ENCODE data around the gene GAS6. TPM values are rescaled to one million over a fixed set of nuclear protein-coding genes. Genes with fewer than 3 reads are reported as not detected.

The GAS6 gene
- total RNA-seq, 1 donor from 2014 or later, result 165 TPM

DNA sequence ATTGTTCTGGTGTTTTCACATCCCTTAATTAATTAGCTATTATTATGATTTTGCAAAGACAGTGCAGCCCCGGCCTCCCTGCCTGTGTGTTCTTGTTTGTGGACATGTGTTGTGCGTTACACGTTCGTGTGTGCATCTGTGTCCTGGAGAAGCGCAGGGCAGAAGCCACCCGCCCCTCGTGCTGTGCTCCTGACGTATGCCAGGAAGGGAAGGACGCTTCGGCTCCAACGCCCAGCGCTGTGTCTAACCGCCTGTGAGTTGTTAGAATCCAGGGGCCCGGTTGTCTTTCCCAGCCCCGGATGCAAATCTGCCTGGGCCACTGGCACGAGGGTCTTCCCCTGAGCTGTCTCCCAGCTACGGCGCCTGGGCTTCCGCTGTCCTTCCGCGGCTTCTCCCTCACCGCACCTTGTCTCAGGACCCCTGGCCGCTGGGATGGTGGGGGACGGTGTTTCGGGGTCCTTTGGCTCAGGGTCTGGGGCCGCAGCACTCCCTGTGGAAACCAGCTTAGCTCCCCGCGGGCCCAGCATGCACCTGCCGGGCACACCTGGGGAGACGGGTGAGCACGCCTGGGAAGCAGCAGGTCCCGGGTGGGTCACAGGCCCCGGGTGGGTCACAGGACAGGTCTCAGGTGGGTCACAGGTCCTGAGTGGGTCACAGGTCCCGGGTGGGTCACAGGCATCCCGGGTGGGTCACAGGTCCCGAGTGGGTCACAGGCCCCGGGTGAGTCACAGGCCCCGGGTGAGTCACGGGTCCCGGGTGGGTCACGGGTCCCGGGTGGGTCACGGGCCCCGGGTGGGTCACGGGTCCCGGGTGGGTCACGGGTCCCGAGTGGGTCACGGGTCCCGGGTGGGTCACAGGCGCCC lies 51.5 kb downstream of the GAS6 start:
- no peak for DNase-seq (ENCODE audit: extremely low read depth, low read depth, low spot score)

DNA sequence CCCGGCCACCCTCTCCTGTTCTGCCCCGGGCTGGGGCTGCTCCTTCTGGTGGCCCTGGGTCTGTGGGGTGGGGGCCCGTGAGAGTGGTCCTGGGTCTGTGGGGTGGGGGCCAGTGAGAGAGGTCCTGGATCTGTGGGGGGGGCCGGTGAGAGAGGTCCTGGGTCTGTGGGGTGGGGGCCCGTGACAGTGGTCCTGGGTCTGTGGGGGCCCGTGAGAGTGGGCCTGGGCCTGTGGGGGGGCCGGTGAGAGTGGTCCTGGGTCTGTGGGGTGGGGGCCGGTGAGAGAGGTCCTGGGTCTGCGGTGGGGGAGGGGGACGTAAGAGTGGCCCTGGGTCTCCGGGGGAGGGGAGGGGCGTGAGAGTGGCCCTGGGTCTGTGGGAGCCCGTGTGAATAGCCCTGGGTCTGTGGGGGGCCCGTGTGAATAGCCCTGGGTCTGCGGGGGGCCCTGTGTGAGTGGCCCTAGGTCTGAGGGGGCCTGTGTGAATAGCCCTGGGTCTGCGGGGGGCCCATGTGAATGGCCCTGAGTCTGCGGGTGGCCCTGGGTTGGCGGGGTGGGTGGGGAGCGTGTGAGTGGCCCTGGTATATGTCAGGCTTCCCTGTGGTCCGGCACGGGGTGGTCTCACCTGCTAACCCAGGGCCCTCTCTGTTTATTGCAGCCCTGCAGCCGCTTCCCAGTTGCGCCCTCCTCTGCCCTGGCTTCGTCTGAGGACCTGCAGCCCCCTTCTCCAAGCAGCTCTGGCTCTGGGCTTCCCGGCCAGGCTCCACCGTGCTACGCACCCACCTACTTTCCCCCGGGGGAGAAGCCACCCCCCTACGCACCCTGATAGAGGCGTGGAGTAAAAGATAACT lies 52.6 kb downstream of the GAS6 start:
- DNase-seq (ENCODE audit: extremely low read depth, low read depth, low spot score), result no peak

- DNase-seq (ENCODE audit: extremely low read depth, low read depth, low spot score), result no peak
These were observed 53.2 kb downstream of the GAS6 start for GRCh38 chr13:113810640-113811039.

DNA sequence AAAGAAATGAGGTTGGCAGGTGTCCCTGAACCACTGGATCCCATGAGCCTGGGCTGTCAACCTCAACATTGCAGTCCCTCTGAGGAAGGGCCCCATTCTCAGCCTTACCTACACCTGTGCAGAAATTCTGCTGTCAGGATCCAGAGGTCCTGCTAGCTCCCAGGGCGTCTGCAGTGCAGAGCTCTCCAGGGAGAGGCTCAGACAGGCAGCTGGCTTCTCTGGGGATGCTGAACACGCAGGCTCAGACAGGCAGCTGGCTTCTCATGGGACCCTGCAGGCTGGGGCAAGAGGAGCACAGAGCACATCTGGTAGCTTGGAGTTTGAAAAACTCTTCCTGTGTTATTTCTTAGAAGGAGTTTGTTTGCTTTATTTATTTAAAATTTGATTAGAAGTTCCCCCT lies 53.9 kb downstream of the GAS6 start:
- DNase-seq (ENCODE audit: extremely low read depth, low read depth, low spot score), result no peak

DNA sequence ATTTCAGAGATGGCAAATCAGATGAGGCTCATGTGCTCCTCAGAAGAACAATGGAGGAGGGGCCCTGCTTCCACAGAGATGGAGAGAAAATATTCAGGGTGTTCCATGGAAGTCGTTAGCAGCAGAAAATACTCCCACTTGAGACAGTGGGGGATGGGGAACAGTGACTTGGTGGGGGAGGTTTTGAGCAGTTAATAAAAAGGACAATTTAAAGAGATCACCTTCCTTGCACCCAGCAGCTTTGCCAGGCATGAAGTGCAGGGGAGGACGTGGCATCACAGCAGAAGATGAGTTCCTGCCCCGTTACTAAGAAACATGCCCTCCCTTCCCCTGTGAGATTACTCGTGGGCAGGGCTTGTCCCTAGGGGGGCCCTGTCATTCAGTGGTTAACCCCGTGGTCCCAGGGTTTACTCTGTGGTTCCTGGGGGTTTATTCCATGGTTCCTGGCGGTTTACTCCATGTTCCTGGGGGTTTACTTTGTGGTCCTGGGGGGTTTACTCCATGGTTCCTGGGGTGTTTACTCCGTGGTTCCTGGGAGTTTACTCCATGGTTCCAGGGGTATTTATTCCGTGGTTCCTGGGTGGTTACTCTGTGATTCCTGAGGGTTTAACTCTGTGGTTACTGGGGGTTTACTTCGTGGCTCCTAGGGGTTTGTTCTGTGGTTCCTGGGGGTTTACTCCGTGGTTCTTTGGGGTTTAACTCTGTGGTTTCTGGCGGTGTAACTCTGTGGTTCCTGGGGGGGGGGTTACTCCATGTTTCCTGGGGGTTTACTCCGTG lies 55.6 kb downstream of the GAS6 start:
- DNase-seq (ENCODE audit: extremely low read depth, low read depth, low spot score), result no peak

- DNase-seq (ENCODE audit: extremely low read depth, low read depth, low spot score), result no peak
These were observed 57.4 kb downstream of the GAS6 start for GRCh38 chr13:113806526-113806925.

DNA sequence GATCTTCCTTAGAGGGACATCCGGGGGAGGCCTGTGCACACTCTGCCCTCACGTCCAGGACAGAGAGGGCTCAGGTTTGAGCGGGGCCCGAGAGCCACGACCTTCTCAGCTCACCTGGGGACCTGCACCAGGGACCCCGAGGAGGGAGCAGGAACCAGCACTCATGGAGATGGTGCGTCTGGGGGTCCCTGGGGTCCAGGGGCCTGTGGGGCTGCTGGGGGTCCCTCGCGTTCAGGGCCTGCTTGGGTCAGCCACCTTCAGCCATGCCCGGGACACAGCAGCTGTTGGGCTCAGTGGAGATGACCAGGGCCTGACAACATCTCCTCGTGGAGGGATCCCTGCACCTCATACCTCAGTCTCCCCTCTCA lies 57.8 kb downstream of the GAS6 start:
- no peak for DNase-seq (ENCODE audit: extremely low read depth, low read depth, low spot score)

DNA sequence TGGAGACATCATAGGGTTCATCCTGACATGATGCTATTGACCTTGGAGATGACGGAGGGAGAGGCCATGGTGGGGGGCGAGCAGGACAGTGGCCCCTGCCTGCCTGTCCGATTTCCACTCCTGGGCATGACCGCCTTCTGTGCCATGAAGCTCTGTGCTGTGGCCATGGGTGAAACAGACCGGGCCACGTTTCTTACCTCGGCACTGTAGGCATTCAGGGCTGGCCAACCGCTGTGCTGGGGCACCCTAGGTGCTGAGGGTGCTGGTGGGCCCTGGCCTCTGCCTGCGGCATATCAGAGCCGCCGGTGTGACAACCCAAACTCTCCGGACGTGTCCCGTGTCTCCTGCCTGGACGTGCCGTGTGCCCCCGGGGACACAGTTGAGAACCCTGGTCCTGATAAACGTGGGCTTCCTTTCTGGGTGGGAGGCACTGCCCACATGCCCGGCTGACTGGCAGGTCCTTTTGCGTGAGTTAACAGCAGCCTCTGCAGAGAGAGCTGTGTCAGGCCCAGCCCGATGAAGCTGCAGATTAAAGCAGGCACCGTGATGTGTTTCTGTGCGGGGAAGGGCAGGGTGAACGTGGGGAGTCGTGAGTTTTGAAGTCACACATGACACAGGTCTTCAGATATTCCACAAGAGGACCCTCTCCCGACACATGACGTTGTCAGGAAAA lies 58.3 kb downstream of the GAS6 start:
- DNase-seq (ENCODE audit: extremely low read depth, low read depth, low spot score), result no peak

DNA sequence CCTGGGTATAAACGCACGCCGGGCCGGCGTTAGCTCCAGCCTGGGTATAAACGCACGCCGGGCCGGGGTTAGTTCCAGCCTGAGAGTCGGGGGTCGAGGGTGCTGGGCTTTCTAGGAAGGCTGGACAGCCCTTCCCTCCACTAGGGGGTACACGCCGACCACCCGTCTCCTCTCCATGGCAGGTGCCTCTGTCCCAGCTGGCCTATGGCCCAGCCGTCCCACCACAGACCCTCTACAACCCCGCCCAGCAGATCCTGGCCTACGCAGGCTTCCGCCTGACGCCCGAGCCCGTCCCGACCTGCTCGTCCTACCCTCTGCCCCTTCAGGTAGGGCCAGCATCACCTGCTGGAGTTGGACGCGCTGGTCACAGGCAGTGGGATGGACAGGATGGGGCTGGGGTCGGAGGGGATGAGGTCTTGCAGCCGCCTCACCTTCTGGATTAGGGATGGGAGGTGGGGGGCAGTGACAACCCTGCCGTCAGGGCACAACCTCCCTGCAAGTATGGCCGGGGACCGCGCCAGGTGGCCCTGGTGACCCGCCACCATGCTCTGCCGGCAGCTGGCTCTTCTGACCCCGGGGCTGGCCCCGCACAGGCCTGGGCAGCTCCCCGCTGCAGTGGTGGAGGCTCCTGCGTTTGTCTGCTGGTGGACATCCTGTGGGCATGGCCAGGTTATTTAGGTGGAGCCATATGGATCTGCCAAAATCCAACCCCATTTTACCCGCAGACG lies 59.0 kb downstream of the GAS6 start:
- DNase-seq (ENCODE audit: extremely low read depth, low read depth, low spot score), result no peak

DNA sequence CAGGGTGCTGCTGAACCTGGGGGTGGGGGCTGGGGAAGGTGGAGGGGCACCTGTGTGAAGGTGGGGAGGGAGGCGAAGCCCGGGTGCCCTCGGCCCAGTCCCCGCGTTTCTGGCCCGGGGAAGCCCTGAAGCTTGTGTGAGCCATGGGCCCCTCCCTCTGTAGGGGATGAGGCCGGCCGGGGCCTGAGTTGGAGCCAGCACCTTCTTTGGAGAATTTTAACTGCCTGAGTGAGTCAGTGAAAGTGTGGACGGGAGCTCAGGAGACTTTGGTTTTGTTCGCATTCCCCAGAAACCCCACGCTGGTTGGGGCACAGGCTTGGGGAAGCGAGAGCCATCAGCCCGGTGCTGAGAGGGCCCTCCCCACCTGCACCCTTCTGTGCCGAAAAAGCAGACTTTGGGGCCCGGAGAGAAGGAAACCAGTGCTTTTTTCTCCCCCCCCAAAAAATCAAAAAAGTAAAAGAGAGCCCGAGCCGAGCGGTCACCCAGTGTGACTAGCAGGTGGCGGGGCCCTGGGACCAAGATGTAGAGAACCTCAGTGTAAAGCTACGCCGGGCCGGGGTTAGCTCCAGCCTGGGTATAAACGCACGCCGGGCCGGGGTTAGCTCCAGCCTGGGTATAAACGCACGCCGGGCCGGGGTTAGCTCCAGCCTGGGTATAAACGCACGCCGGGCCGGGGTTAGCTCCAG lies 59.7 kb downstream of the GAS6 start:
- DNase-seq (ENCODE audit: extremely low read depth, low read depth, low spot score), result no peak

- DNase-seq (ENCODE audit: extremely low read depth, low read depth, low spot score), result no peak
These were observed 60.4 kb downstream of the GAS6 start for GRCh38 chr13:113803409-113804016.

DNA sequence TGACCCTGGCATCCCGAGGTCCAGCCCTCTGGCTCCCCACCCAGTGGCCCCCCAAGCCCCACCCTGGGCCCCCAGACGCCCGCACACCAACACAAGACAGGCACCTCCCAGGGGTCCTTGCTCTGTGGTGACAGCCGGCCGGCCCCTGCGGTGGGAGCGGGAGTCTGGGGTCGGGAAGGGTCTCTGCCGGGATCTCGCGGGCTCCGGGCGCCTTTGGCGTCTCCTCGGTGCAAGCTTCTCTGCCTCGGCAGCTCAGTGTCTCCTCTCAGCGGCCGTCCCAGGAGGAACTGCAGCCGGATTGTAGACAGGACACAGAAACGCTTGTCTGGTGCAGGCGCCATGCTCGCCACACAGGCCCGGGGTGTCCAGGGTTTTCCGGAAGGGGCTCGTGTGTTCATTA lies 61.1 kb downstream of the GAS6 start:
- DNase-seq (ENCODE audit: extremely low read depth, low read depth, low spot score), result no peak

GRCh38 chr13:113802090-113802531 lies 61.8 kb downstream of the GAS6 start:
- no peak for DNase-seq (ENCODE audit: extremely low read depth, low read depth, low spot score)

GRCh38 chr13:113801289-113801961 lies 62.5 kb downstream of the GAS6 start:
- DNase-seq (ENCODE audit: extremely low read depth, low read depth, low spot score), result no peak

DNA sequence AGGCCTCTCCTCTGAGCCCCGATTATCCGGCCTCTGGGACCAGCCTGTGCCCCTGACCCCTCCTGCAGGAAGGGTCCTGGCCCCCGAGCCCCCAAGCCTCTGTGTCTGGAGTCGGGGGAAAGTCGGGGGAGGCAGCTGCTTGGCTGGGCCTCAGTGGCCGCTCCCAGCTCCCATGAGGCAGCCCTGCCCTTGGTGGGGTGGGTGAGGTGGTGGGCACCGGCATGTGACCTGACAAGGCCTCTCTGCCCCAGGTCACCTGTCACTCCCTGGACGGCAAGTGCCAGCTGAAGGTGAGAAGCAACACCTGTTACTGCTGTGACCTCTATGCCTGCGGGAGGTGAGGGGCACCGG lies 63.3 kb downstream of the GAS6 start:
- DNase-seq (ENCODE audit: extremely low read depth, low read depth, low spot score), result no peak

DNA sequence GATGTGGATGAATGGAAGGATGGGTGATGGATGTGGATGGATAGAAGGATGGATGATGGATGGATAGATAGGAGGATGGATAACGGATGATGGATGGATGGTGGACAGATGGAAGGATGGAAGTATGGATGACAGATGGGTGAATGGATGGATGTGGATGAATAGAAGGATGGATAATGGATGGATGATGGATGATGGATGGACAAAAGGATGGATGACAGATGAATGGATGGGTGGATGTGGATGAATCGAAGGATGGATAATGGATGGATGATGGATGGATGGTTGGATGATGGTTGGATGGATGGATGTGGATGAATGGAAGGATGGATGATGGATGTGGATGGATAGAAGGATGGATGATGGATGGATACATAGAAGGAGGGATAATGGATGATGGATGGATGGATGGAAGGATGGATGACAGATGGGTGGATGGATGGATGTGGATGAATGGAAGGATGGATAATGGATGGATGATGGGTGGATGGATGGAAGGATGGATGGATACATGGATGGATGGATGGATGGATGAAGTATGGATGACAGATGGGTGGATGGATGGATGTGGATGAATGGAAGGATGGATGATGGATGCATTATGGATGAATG lies 65.6 kb downstream of the GAS6 start:
- no peak for DNase-seq (ENCODE audit: extremely low read depth, low read depth, low spot score)

- DNase-seq (ENCODE audit: extremely low read depth, low read depth, low spot score), result no peak
These were observed 66.8 kb downstream of the GAS6 start for GRCh38 chr13:113796964-113797676.

Measured in glomerular endothelial cell (primary cell).